ENCODE measurements around the gene PSMG4. TPM values are rescaled to one million over a fixed set of nuclear protein-coding genes. Genes with fewer than 3 reads are reported as not detected.

Gene PSMG4
- total RNA-seq, 2 donors from 2014 or later: 10.0 to 21.6 TPM

GRCh38 chr6:3222506-3223038, 36.2 kb upstream of the PSMG4 start:
- intact Hi-C loops (cut with DNase I): no loop called here
- Histone ChIP-seq H3K36me3 (no peaks in the 10 kb centered on the region), H3K9ac (ENCODE audit: low read depth in 2 of 2, low read length in 2 of 2) (no peak overlapping the region), H3K27me3 (peaks cover 24% of the 10 kb centered on the region), H3K27ac (no peak overlapping the region), H3K4me3 (no peak overlapping the region), H3K9me3 (no peaks in the 10 kb centered on the region), H3K4me1 (peaks cover 8% of the 10 kb centered on the region)
- DNase-seq: no peak
- no peak for TF ChIP-seq CTCF (IDR thresholded peaks at IDR 0.05)

- Histone ChIP-seq H3K36me3 (no peaks in the 10 kb centered on the region), H3K4me3 (no peak overlapping the region), H3K9me3 (no peaks in the 10 kb centered on the region), H3K27me3 (peaks cover 52% of the 10 kb centered on the region), H3K9ac (ENCODE audit: low read depth in 2 of 2, low read length in 2 of 2) (no peak overlapping the region), H3K27ac (no peak overlapping the region), H3K4me1 (peaks cover 21% of the 10 kb centered on the region)
- TF ChIP-seq CTCF (IDR thresholded peaks at IDR 0.05): no peak
- intact Hi-C loops (cut with DNase I): no loop called here
- no peak for DNase-seq
These were observed 32.7 kb upstream of the PSMG4 start for GRCh38 chr6:3226042-3226441.

GRCh38 chr6:3226481-3227362, 32.0 kb upstream of the PSMG4 start:
- Histone ChIP-seq H3K27ac (no peak overlapping the region), H3K9ac (ENCODE audit: low read depth in 2 of 2, low read length in 2 of 2) (peak overlapping the region in 1 of 2 donors; percentile 12), H3K36me3 (no peaks in the 10 kb centered on the region), H3K27me3 (peaks cover 57% of the 10 kb centered on the region), H3K4me1 (peaks cover 23% of the 10 kb centered on the region), H3K9me3 (no peaks in the 10 kb centered on the region), H3K4me3 (peak overlapping the region; percentile 25)
- TF ChIP-seq CTCF (IDR thresholded peaks at IDR 0.05): no peak
- DNase-seq: peak; percentile 27
- intact Hi-C loops (cut with DNase I): no loop called here

- H3K4me1 ChIP-seq: peaks cover 26% of the 10 kb centered on the region
- peak within 1 kb of the TSS in 1 of 2 donors; percentile 12 for H3K9ac ChIP-seq (ENCODE audit: low read depth in 2 of 2, low read length in 2 of 2)
- no peaks in the 10 kb centered on the region for H3K36me3 ChIP-seq
- no peak for TF ChIP-seq CTCF (IDR thresholded peaks at IDR 0.05)
- intact Hi-C loops (cut with DNase I): no loop called here
- no peak within 1 kb of the TSS for H3K27ac ChIP-seq
- peak within 1 kb of the TSS; percentile 25 for H3K4me3 ChIP-seq
- H3K27me3 ChIP-seq: peaks cover 65% of the 10 kb centered on the region
- no peak for DNase-seq
- H3K9me3 ChIP-seq: no peaks in the 10 kb centered on the region
These were observed 31.2 kb upstream of the PSMG4 start, which contains the start of gene TUBB2B for GRCh38 chr6:3227363-3228045. Gene TUBB2B, minus strand, starts transcription at chr6:3227653. Its CDS starts 110 bp downstream, at chr6:3227543.

- Histone ChIP-seq H3K4me1 (peaks cover 26% of the 10 kb centered on the region), H3K27ac (no peak overlapping the region), H3K9me3 (no peaks in the 10 kb centered on the region), H3K4me3 (no peak overlapping the region), H3K9ac (ENCODE audit: low read depth in 2 of 2, low read length in 2 of 2) (no peak overlapping the region), H3K36me3 (no peaks in the 10 kb centered on the region), H3K27me3 (peaks cover 72% of the 10 kb centered on the region)
- intact Hi-C loops (cut with DNase I): no loop called here
- TF ChIP-seq CTCF (IDR thresholded peaks at IDR 0.05): no peak
- no peak for DNase-seq
These were observed 30.6 kb upstream of the PSMG4 start for GRCh38 chr6:3228046-3228671.
